ENCODE data around the gene ANKS6.

Gene ANKS6

DNA sequence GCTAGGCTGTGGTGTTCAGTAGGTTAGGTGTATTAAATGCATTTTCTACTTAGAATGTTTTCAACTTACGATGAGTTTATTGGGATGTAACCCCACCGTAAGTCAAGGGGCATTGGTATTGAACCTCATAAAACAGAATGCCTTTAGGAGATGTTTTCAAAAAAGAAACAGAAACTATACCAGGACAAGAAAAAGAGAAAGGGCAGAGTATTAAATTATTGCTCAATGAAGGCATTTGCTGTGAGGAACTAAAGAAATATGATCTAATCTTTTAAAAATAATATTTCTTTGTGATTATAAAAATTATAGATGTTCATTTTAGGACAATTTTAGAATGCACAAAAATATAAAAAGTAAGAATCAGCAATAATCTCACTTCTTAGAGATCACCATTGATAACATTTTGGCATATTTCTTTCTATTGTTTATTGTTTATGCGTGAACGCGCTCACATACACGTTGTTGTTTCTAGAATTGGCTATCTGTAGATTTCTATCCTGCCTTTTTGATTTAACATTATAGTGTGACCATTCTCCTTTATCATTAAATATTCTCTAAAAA lies 19.1 kb upstream of the ANKS6 start:
- DNase-seq (ENCODE audit: low read depth in 2 of 2, low spot score in 1 of 2), result no peak

DNA sequence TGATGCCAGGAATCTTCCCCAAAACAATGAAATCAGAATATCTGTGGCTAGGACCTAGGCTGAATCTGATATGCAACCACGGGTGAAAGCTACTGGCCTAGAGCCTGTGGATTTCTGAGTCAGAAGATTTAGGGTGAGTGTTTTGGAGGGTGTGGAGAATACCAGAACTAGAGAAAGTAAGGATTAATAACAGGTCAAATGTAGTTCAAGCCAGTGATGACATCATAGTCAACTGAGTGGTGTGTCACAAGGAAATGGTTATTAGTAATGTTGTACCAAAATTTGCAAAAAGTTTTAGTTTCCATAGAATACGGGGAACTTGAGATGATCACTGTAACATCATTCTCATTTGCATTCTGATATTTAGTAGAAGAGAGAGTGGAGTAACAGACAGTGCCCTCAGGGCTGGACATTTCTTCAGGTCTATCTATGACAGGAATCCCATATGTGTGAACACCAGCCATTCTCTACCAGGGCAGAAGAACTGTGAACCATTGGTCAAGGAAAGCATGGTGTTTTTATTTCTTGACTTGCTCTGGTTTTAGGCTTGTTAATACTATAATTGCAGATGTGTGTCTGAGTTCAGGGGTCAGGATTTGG lies 14.8 kb upstream of the ANKS6 start:
- no peak for DNase-seq (ENCODE audit: low read depth in 2 of 2, low spot score in 1 of 2)

DNA sequence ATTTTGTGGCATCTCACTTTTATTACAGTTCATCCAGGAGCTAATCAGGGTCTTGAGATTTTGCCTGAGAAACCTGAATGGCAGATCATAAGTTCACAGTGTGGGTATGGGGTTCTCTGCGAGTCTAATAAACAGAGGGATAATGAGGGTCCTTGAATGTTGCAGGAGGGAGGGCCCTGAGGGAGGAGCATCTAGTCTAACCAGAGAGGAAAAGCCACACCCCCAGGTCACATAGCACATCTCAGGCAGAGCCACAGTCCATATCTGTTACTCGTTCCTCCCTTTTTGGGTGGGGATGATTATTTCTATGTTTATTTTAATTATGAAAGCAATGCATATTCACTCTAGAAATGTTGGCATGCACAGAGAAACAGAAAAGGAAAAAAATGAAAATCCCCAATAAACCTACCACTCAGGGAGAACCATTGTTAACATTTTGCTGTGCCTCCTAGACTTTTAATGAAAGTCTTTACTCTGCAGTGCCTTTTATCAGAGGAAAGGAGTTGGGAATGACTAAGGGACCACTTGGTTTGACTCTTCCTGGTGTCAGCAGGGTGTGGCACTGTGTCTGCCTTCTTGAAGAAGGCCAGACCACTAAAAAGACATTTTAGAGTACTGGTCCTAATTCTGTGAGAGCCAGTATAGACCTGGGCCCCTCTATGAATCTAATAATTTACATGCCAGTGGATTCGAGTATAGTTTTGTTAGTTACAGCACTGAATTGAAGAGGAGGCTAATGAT lies 13.9 kb upstream of the ANKS6 start:
- no peak for DNase-seq (ENCODE audit: low read depth in 2 of 2, low spot score in 1 of 2)

DNA sequence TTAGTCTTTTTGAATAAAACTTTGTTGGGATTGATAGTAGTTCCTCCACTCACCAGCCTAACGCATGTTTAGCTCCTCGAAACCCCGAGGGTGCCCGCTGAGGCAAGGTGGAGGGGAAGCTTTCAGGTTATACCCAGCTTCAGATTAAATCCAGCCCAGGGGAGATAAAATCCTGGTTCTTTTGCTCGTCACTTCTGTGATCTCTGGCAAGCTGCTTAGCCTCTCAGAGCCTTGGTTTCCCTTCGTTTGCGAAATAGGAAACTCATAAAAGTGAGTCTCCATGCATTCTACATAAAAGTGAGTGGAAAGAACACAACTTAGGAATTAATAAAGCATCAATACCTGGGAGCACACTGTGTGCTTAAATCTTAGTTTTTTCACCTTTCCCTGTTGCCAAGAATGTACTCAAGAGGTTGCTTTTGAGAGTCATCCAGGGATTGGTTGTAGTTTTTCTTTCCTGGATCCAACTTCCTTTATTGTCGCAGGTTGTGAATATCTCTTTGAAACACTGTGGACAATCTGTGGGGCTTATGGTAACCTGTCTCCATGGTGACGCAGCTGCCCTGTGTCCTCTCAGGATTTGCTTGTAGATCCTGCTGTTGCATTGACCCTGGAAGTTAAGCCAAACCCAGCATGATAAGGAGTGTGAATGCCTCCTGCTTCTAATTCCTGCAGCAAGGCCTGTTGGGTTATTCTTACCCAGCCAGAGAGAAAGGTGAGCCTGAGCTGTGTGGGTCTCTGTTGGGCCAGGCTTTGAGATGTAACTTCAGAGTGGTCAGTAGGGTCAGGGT lies 13.2 kb upstream of the ANKS6 start:
- DNase-seq (ENCODE audit: low read depth in 2 of 2, low spot score in 1 of 2), result no peak

DNA sequence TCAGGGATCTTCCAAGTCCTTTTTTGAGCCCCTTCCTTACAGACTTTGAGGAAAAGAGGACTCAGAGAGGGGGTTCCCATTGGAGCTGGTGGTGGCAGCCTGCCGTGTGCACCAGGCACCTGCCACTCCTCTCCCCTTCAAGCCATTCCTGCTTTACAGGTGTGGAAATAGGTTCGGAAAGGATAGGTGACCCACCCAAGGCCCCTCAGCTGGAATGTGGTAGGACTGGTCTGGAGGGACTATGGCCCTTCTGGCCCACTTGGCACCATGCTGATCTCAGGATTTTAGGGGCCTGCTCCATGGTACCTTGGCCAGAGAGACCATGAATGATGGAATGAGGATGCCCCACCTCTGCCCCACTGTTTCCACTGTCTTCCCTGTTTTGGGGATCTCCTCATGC lies 12.5 kb upstream of the ANKS6 start:
- no peak for DNase-seq (ENCODE audit: low read depth in 2 of 2, low spot score in 1 of 2)

DNA sequence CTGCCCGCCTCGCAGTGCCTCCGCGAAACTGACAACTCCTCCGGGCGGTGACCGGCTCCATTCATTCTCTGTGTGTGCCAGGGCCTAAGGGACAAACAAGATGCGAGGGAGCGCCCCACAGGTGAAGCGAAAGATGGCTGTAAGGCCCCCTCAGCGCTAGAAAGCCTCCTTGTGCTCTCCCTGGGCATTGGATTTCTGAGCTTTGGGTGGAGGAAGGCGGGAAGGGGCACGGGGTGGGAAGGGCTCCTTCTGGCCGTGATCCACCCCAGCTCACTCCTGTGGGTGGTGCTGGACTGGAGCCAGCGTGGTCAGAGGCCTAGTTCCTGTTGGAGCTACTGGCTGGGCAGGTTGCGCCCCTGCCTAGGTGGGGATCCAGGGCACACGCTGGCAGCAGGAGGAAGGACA lies 12.1 kb upstream of the ANKS6 start:
- DNase-seq (ENCODE audit: low read depth in 2 of 2, low spot score in 1 of 2), result no peak

DNA sequence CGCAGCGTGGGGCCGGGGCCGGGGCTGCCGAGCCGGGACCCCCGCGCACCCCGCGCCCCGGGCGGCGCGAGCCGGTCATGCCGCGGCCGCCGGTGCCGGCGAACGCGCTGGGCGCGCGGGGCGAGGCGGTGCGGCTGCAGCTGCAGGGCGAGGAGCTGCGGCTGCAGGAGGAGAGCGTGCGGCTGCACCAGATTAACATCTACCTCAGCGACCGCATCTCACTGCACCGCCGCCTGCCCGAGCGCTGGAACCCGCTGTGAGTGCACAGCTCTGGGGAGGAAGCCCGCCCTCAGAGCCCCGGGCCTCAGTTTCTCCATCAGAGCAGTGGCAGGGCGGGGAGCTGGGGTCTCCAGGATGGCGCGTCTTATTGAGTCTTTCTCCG lies 11.4 kb upstream of the ANKS6 start:
- DNase-seq (ENCODE audit: low read depth in 2 of 2, low spot score in 1 of 2), result no peak

DNA sequence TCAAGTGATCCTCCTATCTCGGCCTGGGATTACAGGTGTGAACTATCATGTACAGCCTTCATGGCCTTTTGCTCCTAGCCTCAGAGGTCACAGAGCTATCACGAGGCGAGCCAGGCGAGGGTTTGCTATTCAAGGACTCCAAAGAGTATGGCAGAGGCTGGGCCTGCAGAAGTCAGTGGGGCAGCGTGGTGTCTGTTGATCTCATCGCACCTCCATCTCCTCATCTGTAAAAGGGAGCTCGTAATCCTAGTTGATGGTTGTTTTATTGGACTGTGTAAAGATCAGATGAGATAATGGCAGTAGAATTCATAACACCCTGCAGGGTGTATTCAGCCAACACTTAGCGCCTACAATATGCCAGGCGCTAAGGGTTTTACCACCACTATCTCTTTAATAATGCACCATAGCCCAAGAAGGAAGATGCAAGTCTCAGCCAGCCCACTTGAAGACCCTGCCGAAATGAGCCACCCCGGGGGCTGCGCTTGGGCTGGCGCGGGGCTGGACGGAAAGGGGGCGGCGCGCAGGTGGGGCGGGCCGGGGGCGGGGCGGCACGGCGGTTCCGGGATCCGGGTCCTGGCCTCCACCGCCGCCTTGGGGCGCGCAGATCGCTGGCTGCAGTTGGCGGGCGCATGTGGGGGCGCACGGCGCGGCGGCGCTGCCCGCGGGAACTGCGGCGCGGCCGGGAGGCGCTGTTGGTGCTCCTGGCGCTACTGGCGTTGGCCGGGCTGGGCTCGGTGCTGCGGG lies 10.9 kb upstream of the ANKS6 start, which contains the start of gene GALNT12:
GALNT12 (plus strand) TSS at position 601 of the 744 bp plus-strand sequence; CDS start at position 630, 29 bp downstream.
- DNase-seq (ENCODE audit: low read depth in 2 of 2, low spot score in 1 of 2), result no peak

DNA sequence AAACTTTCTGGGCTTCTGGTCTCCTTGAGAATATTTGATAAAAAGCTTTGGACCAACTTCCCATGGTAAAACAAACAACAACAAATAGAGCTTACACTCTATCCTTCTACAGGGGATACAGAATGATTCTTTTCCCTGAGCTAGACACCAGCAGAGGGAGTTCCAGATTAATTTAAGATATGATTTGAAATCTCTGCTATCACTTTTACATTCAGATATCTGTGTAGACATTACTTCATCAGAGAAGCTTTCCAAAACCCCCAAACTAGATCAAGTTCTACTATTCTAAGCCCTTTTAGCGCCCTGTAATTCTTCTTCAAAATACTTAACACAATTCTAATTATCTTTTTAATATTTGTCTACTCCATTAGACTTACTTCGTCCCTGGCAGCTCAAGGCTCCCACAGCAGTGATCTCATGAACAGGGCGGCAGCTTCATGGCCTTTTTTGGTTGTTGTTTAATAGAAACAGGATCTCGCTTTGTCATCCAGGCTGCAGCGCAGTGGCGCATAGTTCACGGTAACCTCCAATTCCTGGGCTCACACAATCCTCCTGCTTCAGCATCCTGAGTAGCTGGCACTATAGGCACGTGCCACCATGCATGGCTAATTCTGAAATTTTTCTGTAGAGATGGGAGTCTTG lies 10.2 kb upstream of the ANKS6 start:
- DNase-seq (ENCODE audit: low read depth in 2 of 2, low spot score in 1 of 2), result no peak

DNA sequence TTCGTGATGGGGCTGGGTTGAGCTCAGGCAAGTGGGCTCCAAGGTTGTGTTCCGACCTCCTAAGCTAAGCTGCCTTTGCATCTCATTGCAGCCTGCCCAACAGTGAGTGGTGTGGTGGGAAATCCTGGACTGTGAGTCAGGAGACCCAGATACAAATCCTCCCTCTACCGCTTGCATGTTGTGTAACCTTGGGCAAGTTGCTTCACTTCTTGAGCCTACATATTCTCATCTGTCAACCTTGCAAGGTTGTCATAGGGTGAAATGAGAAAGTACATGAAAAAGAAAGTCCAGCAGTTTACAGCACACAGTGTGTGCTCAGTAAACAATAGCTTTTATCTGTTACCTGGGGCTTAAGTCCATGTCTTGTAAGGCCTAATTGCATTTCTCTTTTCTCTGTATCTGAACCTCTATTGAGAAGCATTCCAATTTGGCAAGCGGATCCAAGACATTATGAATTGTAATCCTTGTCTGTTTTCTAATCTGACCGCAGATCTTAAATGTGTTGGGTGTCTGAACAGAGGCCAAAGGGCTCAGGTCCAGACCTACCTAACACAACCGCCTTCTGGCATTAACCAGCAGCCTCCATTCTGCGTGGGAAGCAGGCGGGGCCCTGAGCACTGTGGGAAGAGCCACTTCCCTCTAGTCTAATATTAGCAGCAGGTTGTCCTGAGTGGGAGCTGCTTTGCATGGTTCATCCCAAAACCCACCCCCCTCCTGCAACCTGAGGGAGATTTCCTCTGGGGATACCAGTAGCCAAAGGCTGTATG lies 9.3 kb upstream of the ANKS6 start:
- no peak for DNase-seq (ENCODE audit: low read depth in 2 of 2, low spot score in 1 of 2)

DNA sequence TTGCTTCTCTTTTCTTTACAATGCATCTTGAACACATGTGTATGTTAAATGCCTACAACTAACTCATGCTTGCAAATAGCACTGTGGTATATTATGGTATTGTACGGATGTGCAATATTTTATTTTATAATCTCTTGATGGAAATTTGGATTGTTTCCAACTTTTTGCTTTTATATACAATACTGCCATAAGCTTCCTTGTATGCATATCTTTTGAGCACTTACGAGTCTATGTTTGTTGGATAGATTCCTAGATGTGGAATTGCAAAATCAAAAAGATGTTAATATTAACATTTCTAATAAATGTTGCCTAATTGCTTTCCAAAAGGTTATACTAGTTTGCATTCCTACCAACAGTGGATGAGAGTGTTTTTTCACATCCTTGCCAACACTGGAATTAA lies 7.7 kb upstream of the ANKS6 start:
- no peak for DNase-seq (ENCODE audit: low read depth in 2 of 2, low spot score in 1 of 2)

DNA sequence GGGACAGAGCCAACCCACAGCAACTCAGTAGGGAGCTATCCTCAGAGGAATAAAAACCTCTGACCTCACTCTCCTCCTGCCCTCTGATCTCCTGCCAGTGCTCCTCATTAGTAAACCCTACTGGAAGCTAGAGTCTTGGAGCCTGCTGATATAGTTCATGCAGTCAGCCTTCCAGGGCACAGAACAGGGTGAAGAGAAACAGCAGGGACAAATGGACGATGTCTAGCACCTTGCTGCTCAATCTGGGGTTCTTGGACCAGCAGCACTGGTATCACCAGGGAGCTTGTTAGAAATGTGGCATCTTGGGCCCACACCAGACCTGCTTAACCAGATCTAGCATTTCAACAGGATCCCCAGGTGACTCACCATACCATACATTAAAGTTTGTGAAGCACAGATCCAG lies 5.6 kb upstream of the ANKS6 start:
- DNase-seq (ENCODE audit: low read depth in 2 of 2, low spot score in 1 of 2), result no peak

DNA sequence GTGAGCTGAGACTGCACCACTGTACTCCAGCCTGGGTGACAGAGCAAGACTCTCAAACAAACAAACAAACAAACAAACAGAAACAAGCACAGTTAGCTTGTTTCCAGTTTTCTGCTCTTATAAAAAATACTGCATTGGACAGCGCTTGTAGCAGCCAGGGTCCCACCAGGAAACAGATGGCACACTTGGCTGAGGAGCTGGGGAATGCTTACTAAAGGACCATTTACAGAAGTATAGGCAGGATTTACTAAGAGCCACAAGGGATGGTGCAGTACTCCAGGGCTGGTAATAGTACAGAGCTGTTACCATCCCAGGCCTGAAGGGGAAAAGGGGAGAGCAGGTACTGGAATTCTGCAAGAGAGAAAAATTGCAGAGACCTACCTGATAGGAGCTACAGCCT lies 5.2 kb upstream of the ANKS6 start:
- DNase-seq (ENCODE audit: low read depth in 2 of 2, low spot score in 1 of 2), result no peak

DNA sequence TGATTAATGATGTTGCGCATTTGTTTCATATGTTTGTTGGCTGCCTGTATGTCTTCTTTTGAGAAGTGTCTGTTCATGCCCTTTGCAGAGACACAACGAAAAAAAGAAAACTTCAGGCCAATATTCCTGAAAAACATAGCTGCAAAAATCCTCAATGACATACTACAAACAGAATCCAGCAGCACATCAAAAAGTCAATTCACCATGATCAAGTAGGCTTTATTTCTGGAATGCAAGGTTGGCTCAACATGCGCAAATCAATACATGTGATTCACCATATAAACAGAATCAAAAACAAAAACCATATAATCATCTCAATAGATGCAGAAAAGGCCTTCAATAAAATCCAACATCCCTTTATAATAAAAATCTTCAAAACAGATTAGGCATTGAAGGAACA lies 1.9 kb upstream of the ANKS6 start:
- no peak for DNase-seq (ENCODE audit: low read depth in 2 of 2, low spot score in 1 of 2)

DNA sequence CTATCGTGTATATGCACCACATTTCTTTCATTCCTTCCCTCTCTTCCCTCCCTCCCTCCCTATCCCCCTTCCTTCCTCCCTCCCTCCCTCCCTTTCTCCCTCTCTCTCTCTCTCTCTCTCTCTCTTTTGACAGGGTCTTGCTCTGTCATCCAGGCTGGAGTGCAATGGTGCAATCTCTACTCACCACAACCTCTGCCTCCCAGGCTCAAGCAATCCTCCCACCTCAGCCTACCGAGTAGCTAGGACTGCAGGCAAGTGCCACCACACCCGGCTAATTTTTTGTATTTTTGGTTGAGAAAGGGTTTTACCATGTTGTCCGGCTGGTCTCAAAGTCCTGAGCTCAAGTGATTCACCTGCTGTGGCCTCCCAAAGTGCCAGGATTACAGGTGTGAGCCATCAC lies 1.1 kb upstream of the ANKS6 start:
- DNase-seq (ENCODE audit: low read depth in 2 of 2, low spot score in 1 of 2), result no peak

DNA sequence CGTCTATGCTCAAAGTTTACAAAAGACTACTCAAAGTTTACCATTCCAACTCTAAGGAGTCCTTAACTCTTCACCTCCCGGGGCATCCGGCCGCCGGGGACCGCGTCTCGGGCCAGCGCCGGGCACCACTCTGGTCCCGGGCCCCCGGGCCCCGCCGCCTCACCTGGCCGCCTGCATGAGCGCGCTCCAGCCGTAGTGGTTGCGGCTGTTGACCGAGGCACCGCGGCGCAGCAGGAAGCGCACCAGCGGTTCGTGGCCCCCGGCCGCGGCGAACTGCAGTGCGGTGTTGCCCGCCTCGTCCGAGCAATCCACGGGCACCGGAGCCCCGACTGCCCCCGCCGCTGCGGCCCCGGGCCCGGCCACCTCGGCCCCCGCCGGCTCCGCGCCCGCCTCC lies 388 bp downstream of the ANKS6 start:
- no peak for DNase-seq (ENCODE audit: low read depth in 2 of 2, low spot score in 1 of 2)

DNA sequence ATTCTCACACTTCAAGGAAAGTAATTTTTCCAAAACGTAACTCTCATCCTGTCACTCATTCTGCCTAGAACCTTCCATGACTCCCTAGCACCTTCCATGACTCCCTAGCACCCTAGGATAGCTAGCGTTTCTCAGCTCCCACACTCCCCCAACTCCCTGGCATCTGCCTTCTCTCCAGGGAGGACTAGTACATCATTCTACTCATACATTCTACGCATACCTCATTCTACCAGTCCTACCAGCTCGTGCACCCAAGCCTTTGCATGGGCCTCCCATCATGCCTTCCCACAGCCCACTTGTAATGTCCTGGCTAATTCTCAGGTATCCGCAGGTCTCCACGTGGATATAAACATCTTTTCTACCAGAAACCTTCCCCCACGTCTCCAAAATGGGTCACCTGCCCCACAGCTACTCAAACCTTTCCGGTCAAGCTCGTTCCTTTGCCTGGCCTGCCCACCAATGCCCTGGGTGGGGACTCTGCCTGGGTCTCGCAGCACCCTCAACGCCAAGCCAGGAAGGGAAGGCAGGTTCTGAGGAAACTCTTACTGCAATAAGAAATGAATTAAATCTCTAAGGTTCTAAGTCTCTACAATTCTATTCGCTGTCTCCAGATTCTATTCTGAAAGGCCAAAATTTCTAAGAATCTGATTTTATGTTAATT lies 930 bp downstream of the ANKS6 start:
- DNase-seq (ENCODE audit: low read depth in 2 of 2, low spot score in 1 of 2), result no peak

DNA sequence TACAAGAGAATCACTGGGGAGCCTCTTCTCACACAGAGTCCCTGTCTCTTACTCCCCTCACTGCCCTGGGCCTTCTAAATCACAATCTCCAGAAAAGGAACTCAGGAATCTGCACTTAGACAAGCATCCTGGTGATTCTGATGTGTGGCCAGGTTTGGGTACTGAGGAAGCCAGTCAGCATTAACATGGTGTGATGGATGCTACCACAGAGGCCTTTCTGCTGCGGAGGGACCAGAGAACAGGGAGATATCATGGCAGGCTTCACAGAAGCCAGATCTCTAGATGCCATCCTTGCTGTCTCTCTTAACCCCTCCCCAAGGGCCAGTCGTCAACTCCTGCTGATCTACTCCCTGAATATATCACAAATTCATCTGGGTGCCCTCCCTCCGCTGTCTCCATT lies 1.6 kb downstream of the ANKS6 start:
- DNase-seq (ENCODE audit: low read depth in 2 of 2, low spot score in 1 of 2), result no peak

DNA sequence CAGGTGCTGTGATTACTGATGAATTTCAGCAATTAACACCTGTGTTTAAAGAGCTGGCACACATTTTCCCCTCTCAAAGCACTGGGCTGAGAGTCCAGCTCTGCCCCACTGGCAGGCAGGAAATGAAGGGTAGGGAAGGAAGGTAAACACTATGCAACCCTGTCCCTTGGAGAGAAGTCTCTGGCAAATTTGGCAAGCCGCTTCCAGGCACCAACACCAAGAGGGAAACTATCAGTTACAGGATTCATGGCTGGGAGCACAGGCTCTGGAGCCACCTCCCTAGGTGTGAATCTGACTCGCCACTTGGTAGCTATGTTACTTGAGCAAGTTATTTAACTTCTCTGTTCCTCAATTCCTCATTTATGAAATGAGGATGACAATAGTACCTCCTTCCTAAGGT lies 3.3 kb downstream of the ANKS6 start:
- no peak for DNase-seq (ENCODE audit: low read depth in 2 of 2, low spot score in 1 of 2)
